ENCODE results near the gene TLE6.

DNA sequence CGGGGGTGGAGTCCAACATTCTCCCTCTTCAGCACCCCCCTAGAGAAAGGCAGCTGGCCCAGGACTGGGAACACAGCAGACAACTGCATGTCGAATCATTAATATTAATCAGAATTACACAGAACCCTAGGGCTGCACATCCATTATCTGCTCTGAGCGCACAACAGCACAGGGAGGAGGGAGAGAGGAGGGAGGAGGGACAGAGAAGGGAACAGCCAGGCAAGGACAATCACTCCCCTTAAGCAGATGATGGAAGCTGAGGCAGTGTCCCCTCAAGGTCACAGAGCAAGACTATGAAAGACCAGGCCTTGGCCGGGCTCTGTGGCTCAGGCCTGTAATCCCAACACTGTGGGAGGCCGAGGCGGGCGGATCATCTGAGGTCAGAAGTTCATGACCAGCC is 25.7 kb downstream of the TLE6 start:
- no peak for TF ChIP-seq HDGF (IDR thresholded peaks at IDR 0.05; ENCODE audit: borderline replicate concordance)
- no peak for TF ChIP-seq LEF1 (IDR thresholded peaks at IDR 0.05; ENCODE audit: borderline replicate concordance)
- TF ChIP-seq FOXA1 (IDR thresholded peaks at IDR 0.05): no peak
- no peak for TF ChIP-seq ELF4 (IDR thresholded peaks at IDR 0.05)
- no peak for TF ChIP-seq TARDBP (IDR thresholded peaks at IDR 0.05)
- TF ChIP-seq SUZ12 (IDR thresholded peaks at IDR 0.05): no peak
- TF ChIP-seq BHLHE40 (IDR thresholded peaks at IDR 0.05; ENCODE audit: borderline replicate concordance): no peak
- no peak for TF ChIP-seq SP1 (IDR thresholded peaks at IDR 0.05)
- no peak for TF ChIP-seq ARNT (IDR thresholded peaks at IDR 0.05)
- TF ChIP-seq ZNF384 (IDR thresholded peaks at IDR 0.05): no peak
- TF ChIP-seq FOXM1 (IDR thresholded peaks at IDR 0.05; ENCODE audit: borderline replicate concordance): no peak
